GM21367 (cell line): ENCODE data around the gene KDM5A.
"Not testable (repeated sequence)": the region's sequence is repeated elsewhere in the genome, so short reads cannot be mapped to it uniquely, and the experiment has no call there.

ENCODE experiments used
- ATAC-seq: cut with Tn5 transposase; IDR thresholded peaks from one replicate; pipeline ENCODE4 v1.9.1; 2021; ENCODE audit not compliant: unreplicated experiment

Gene KDM5A

GRCh38 chr12:334125-334524 is 55.0 kb downstream of the KDM5A start:
- ATAC-seq, result no peak

- no peak for ATAC-seq
Measured at GRCh38 chr12:332581-333205, 56.4 kb downstream of the KDM5A start.

GRCh38 chr12:331287-331686 is 57.8 kb downstream of the KDM5A start:
- no peak for ATAC-seq

- ATAC-seq, result no peak
Measured at GRCh38 chr12:325906-326305, 63.2 kb downstream of the KDM5A start.

GRCh38 chr12:323507-323906 is 65.6 kb downstream of the KDM5A start:
- ATAC-seq, result no peak

GRCh38 chr12:321606-322326 is 67.4 kb downstream of the KDM5A start:
- no peak for ATAC-seq

- no peak for ATAC-seq
Measured at GRCh38 chr12:318759-319515, 70.2 kb downstream of the KDM5A start.

- no peak for ATAC-seq
Measured at GRCh38 chr12:308511-308910, 80.6 kb downstream of the KDM5A start.

- ATAC-seq, result no peak
Measured at GRCh38 chr12:307406-307805, 81.7 kb downstream of the KDM5A start.

- no peak for ATAC-seq
Measured at GRCh38 chr12:304805-305204, 84.3 kb downstream of the KDM5A start.

- not testable (repeated sequence) for ATAC-seq
Measured at GRCh38 chr12:302766-303165, 86.4 kb downstream of the KDM5A start.

GRCh38 chr12:300166-300565 is 89.0 kb downstream of the KDM5A start:
- not testable (repeated sequence) for ATAC-seq

- ATAC-seq, result not testable (repeated sequence)
Measured at GRCh38 chr12:299511-299910, 89.6 kb downstream of the KDM5A start.

GRCh38 chr12:298059-298458 is 91.1 kb downstream of the KDM5A start:
- ATAC-seq, result not testable (repeated sequence)

- ATAC-seq, result no peak
Measured at GRCh38 chr12:295132-295531, 94.0 kb downstream of the KDM5A start.

- ATAC-seq, result no peak
Measured at GRCh38 chr12:293199-293598, 95.9 kb downstream of the KDM5A start.

GRCh38 chr12:292186-292585 is 96.9 kb downstream of the KDM5A start:
- no peak for ATAC-seq

GRCh38 chr12:291153-291723 is 97.9 kb downstream of the KDM5A start:
- no peak for ATAC-seq

GRCh38 chr12:288687-289086 is 100.4 kb downstream of the KDM5A start:
- no peak for ATAC-seq

- no peak for ATAC-seq
Measured at GRCh38 chr12:286531-287300, 102.4 kb downstream of the KDM5A start.

- ATAC-seq, result no peak
Measured at GRCh38 chr12:278046-278445, 111.1 kb downstream of the KDM5A start.
